Measurements from ENCODE around the gene SMG6. TPM values are rescaled to one million over a fixed set of nuclear protein-coding genes. Genes with fewer than 3 reads are reported as not detected.

Gene SMG6
- total and polyA plus RNA-seq, 2 of the 8 experiments (the other 6 are each of a cell fraction or from before 2014, with no cell fraction given), result 18.5 to 25.2 TPM

DNA sequence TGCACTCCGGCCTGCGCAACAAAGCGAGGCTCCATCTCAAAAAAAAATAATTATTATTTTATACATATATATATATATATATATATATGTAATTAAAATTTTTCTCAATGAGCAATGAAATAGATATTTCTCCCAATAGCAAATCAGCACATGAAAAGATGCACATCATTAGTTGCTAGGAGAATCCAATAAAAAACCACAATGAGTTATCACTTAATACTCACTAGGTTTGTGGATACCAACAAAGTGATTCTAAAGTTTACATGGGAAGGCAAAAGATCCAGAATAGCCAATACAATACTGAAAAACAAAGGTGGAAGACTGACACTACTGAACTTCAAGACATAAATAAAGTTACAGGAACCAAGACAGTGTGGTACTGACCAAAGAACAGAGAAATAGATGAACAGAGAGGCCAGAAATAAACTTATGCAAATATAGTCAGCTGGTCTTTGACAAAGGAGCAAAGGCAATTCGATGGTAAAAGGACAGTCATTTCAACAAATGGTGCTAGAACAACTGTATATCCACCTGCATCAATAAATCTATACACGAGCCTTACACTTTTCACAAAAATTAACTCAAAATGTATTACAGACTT is 13.6 kb downstream of the SMG6 start:
- H3K18ac ChIP-seq (ENCODE audit: extremely low read depth, low read length), result no peak overlapping the region
- H4K5ac ChIP-seq (ENCODE audit: insufficient read length, low read depth, low read length), result no peak overlapping the region
- no peak overlapping the region for H3K9ac ChIP-seq (replicated peaks in 1 of 4; ENCODE audit: extremely low read depth in 1 of 4, low read depth in 3 of 4, low read length in 3 of 4)
- H3K4me1 ChIP-seq (replicated peaks in 1 of 4; ENCODE audit: control insufficient read depth in 3 of 4, insufficient read depth in 4 of 4, low read length in 3 of 4), result no peaks in the 10 kb centered on the region
- ChIA-PET POLR2A (ENCODE audit: partially characterized antibody) (no interaction called here), CTCF (ENCODE audit: partially characterized antibody) (interaction anchor here (0.7 kb wide), 1 partner anchor 75 kb away, joined by 3 read pairs; no protein-coding TSS in a partner anchor)
- no peak overlapping the region for H3K56ac ChIP-seq (replicated peaks; ENCODE audit: insufficient read length, low read depth, low read length)
- H2BK15ac ChIP-seq (ENCODE audit: low read length), result no peak overlapping the region
- H3K79me1 ChIP-seq (ENCODE audit: low read depth, low read length), result no peaks in the 10 kb centered on the region
- H2BK12ac ChIP-seq (ENCODE audit: low read depth, low read length), result no peak overlapping the region
- H2BK5ac ChIP-seq (ENCODE audit: low read depth, low read length), result no peak overlapping the region
- no peaks in the 10 kb centered on the region for H3K27me3 ChIP-seq (replicated peaks in 1 of 4; ENCODE audit: control insufficient read depth in 3 of 4, extremely low read depth in 1 of 4, insufficient read depth in 3 of 4, low read length in 3 of 4)
- peaks cover 0 to 44% (median 20%) of the 10 kb centered on the region in 4 experiments for H3K36me3 ChIP-seq (ENCODE audit: control insufficient read depth in 2 of 4, insufficient read depth in 4 of 4, low read length in 3 of 4)
- no peak overlapping the region for H3K23ac ChIP-seq (ENCODE audit: insufficient read length)
- H4K8ac ChIP-seq (ENCODE audit: extremely low read depth, insufficient read depth, low read length), result no peak overlapping the region
- H2BK120ac ChIP-seq (replicated peaks; ENCODE audit: low read depth, low read length), result no peak overlapping the region
- H2AFZ ChIP-seq (ENCODE audit: low read length), result no peak overlapping the region
- H3K14ac ChIP-seq (ENCODE audit: insufficient read length), result no peak overlapping the region
- 96% methylated on average over 5 of the region's 5 CpGs; no CpG with 5 or more reads in 1 of the 2 experiments for WGBS, 2 experiments (ENCODE audit: extremely low coverage in 1 of 2, insufficient coverage in 1 of 2, insufficient read length in 1 of 2, insufficient replicate concordance in 2 of 2, low coverage in 1 of 2, low lambda C conversion rate in 2 of 2, missing lambda C conversion rate in 1 of 2)
- H3K4ac ChIP-seq (replicated peaks; ENCODE audit: insufficient read length, low read depth, low read length), result no peak overlapping the region
- no peak overlapping the region for H3K27ac ChIP-seq (ENCODE audit: low read depth, low read length)
- H3K9me3 ChIP-seq (ENCODE audit: insufficient read depth in 2 of 2, low read depth in 1 of 2, low read length in 1 of 2), result no peaks in the 10 kb centered on the region
- H3K79me2 ChIP-seq (ENCODE audit: control insufficient read depth in 1 of 2, insufficient read depth in 2 of 2, low read length in 2 of 2), result 0 out of 4 replicates have a peak, but pooled peaks cover 0 to 4% of the 10 kb centered on the region in 2 experiments
- no peak overlapping the region for H3K4me3 ChIP-seq (ENCODE audit: extremely low read depth in 1 of 4, insufficient read depth in 2 of 4, low read depth in 3 of 4, low read length in 4 of 4)
- H3K23me2 ChIP-seq (ENCODE audit: low read depth, low read length), result peaks cover 2% of the 10 kb centered on the region; the same call in 1 of the 2 replicates
- H2AK5ac ChIP-seq (ENCODE audit: low read depth, low read length), result no peak overlapping the region
- no peak overlapping the region for H3K4me2 ChIP-seq (ENCODE audit: insufficient read depth in 1 of 2, low read depth in 2 of 2, low read length in 2 of 2)
- DNase-seq (ENCODE audit: low read depth in 1 of 2, low spot score in 2 of 2) (no peak), FAIRE-seq (no peak)
- H4K20me1 ChIP-seq (replicated peaks in 1 of 2; ENCODE audit: control insufficient read depth in 1 of 2, insufficient read depth in 2 of 2, low read length in 2 of 2), result peaks cover 0 to 4% of the 10 kb centered on the region in 2 experiments
- H4K91ac ChIP-seq (replicated peaks; ENCODE audit: insufficient read length, low read length), result no peak overlapping the region
- H2BK20ac ChIP-seq (ENCODE audit: low read length), result no peak overlapping the region
- TF ChIP-seq RNF2 (IDR thresholded peaks at IDR 0.05; ENCODE audit: borderline replicate concordance, low read depth, low read length, missing control alignments, poor library complexity, severe bottlenecking) (no peak), EZH2 (IDR thresholded peaks at IDR 0.05; ENCODE audit: low read depth, low read length, severe bottlenecking) (no peak), CHD2 (IDR thresholded peaks at IDR 0.05; ENCODE audit: low read length) (no peak), TAF1 (IDR thresholded peaks at IDR 0.05; ENCODE audit: low read depth, low read length) (no peak), CTBP2 (IDR thresholded peaks at IDR 0.05; ENCODE audit: borderline replicate concordance, insufficient read depth, insufficient read length, low read length) (no peak), NANOG (IDR thresholded peaks at IDR 0.05; ENCODE audit: insufficient read depth, low read depth, low read length, poor library complexity, severe bottlenecking) (no peak)
- TF ChIP-seq, protein P1, sequence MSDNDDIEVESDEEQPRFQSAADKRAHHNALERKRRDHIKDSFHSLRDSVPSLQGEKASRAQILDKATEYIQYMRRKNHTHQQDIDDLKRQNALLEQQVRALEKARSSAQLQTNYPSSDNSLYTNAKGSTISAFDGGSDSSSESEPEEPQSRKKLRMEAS (IDR thresholded peaks at IDR 0.05), result no peak
- TF ChIP-seq, protein P2, sequence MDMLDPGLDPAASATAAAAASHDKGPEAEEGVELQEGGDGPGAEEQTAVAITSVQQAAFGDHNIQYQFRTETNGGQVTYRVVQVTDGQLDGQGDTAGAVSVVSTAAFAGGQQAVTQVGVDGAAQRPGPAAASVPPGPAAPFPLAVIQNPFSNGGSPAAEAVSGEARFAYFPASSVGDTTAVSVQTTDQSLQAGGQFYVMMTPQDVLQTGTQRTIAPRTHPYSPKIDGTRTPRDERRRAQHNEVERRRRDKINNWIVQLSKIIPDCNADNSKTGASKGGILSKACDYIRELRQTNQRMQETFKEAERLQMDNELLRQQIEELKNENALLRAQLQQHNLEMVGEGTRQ (IDR thresholded peaks at IDR 0.05; ENCODE audit: low read length), result no peak
- TF ChIP-seq, protein P3, sequence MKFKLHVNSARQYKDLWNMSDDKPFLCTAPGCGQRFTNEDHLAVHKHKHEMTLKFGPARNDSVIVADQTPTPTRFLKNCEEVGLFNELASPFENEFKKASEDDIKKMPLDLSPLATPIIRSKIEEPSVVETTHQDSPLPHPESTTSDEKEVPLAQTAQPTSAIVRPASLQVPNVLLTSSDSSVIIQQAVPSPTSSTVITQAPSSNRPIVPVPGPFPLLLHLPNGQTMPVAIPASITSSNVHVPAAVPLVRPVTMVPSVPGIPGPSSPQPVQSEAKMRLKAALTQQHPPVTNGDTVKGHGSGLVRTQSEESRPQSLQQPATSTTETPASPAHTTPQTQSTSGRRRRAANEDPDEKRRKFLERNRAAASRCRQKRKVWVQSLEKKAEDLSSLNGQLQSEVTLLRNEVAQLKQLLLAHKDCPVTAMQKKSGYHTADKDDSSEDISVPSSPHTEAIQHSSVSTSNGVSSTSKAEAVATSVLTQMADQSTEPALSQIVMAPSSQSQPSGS (IDR thresholded peaks at IDR 0.05; ENCODE audit: low read length), result no peak
